Ovary (tissue), 3 donors: Measurements from ENCODE around the gene BLOC1S4.

Source experiments
- CTCF ChIP-seq, 3 donors: fragments of 450-650 bp in 2 of 3; fragments of 200-600 bp in 1 of 3; IDR thresholded peaks; one replicate each; pipeline versions ENCODE4 v1.5.1 to v1.8.0; 2016 to 2022; ENCODE audit warnings: antibody characterized with exemption in 3 of 3, mild to moderate bottlenecking in 1 of 3
- EP300 ChIP-seq: sonication (generic); formaldehyde crosslinking; IDR thresholded peaks from one replicate; pipeline ENCODE4 v1.6.1; 2017; ENCODE audit warnings: antibody characterized with exemption
- donor health status: DM: no; HTN: no; CAD: no.

GRCh38 chr4:6742507-6742906 lies 26.5 kb downstream of the BLOC1S4 start:
- TF ChIP-seq EP300 (no peak), CTCF (IDR thresholded peaks at IDR 0.05) (no peak)
